Measurements from ENCODE around the gene LIN52.

LIN52 gene

GRCh38 chr14:74223016-74223415 is 138.3 kb downstream of the LIN52 start:
- DNase-seq (ENCODE audit: low read depth in 2 of 2, low spot score in 1 of 2): no peak

GRCh38 chr14:74231784-74232183 is 147.0 kb downstream of the LIN52 start:
- no peak for DNase-seq (ENCODE audit: low read depth in 2 of 2, low spot score in 1 of 2)

GRCh38 chr14:74235017-74235416 is 150.3 kb downstream of the LIN52 start:
- no peak for DNase-seq (ENCODE audit: low read depth in 2 of 2, low spot score in 1 of 2)

- DNase-seq (ENCODE audit: low read depth in 2 of 2, low spot score in 1 of 2): no peak
Observed at GRCh38 chr14:74237441-74237840, 152.7 kb downstream of the LIN52 start.

- DNase-seq (ENCODE audit: low read depth in 2 of 2, low spot score in 1 of 2): no peak
Observed at GRCh38 chr14:74238974-74239847, 154.5 kb downstream of the LIN52 start, which contains the start of gene VSX2. VSX2 (plus strand) TSS chr14:74239449; CDS start chr14:74239562, 113 bp downstream.

DNA sequence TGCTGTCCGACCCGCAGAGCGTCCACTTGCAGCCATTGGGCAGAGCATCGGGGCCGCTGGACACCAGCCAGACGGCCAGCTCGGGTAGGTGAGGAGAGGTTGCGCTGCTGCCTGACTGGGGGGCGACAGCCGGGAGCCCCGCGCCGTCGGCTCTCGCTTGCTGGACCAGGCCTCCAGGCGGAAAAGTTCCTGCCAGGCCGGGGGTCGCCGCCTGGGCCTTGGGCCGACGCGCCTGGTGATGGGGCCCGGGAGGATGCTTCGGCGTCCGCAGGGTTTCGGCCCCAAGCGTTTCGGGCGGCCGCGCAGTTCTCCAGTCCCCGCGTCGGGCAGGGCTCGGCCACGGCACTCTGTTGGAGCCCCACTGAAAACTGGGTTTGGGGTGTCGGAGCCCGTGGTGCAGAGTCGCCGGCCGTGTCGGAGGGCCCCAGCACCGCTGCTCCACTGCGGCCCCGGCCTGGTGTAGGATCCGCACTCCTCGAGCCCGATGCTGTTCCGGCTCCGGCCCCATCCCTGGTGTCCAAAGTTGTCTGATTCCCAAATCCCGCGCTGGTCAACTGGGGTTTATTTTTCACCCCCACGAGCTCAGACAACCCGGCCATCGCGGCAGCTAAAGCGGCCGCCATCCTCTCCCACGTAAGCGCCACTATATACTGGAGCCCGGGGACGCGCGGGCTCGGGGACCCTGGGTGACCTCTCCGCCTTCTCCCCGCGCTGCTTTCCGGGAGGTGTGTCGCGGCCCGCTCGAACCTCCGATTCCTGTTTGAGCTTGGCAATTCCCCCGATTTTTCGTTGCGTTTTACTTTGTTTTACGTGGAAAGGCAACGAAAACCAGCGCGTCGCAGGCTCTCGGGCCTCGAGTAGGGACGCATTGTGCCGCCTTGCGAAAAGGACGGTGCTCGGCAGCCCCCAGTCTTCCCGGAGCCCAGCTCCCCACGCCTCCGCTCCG is 155.4 kb downstream of the LIN52 start:
- no peak for DNase-seq (ENCODE audit: low read depth in 2 of 2, low spot score in 1 of 2)

DNA sequence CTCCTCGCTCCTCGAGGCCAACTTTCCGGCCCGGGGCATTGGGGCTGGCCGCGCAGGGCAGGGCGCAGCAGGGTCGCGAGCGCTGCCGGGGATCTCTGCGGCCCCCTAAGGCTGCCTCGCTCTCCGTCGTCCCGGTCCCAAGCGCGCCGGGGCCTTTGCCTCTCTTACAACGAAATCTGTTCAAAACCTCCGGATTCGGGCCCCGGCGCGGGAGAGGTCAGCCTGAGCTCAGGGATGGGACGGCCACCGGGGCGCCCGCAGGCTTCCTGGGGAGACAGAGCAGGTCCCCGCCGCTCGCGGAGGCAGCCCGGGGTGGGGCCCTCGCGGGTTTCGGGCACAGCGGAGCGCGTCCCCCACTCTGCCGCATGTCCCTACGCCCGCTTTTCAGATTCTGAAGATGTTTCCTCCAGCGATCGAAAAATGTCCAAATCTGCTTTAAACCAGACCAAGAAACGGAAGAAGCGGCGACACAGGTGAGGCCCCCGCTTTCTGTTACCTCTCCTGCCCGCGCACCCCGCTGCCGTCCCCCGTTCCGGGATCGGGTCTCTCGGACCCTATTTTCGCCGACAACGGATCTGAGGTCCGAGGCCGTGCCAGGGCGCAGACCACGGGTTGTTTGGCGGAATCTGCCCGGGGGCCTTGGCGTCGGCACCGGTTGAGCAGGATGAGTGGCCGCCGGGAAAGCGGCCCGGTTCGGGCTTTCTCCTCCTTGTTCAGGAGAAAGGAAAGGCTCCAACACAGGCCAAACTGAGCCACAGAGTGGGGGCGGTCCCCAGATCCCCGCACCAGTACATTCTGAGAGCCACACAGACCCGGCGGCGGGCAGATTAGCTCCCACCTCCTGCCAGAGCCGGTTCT is 156.3 kb downstream of the LIN52 start:
- DNase-seq (ENCODE audit: low read depth in 2 of 2, low spot score in 1 of 2): no peak

GRCh38 chr14:74241652-74242017 is 156.9 kb downstream of the LIN52 start:
- DNase-seq (ENCODE audit: low read depth in 2 of 2, low spot score in 1 of 2): no peak

- no peak for DNase-seq (ENCODE audit: low read depth in 2 of 2, low spot score in 1 of 2)
Observed at GRCh38 chr14:74242021-74242779, 157.4 kb downstream of the LIN52 start.

- DNase-seq (ENCODE audit: low read depth in 2 of 2, low spot score in 1 of 2): no peak
Observed at GRCh38 chr14:74242780-74243042, 158.0 kb downstream of the LIN52 start.

GRCh38 chr14:74243051-74243450 is 158.3 kb downstream of the LIN52 start:
- DNase-seq (ENCODE audit: low read depth in 2 of 2, low spot score in 1 of 2): no peak

GRCh38 chr14:74244115-74244514 is 159.4 kb downstream of the LIN52 start:
- no peak for DNase-seq (ENCODE audit: low read depth in 2 of 2, low spot score in 1 of 2)

- DNase-seq (ENCODE audit: low read depth in 2 of 2, low spot score in 1 of 2): no peak
Observed at GRCh38 chr14:74245292-74245691, 160.5 kb downstream of the LIN52 start.

GRCh38 chr14:74246542-74246941 is 161.8 kb downstream of the LIN52 start:
- DNase-seq (ENCODE audit: low read depth in 2 of 2, low spot score in 1 of 2): no peak

DNA sequence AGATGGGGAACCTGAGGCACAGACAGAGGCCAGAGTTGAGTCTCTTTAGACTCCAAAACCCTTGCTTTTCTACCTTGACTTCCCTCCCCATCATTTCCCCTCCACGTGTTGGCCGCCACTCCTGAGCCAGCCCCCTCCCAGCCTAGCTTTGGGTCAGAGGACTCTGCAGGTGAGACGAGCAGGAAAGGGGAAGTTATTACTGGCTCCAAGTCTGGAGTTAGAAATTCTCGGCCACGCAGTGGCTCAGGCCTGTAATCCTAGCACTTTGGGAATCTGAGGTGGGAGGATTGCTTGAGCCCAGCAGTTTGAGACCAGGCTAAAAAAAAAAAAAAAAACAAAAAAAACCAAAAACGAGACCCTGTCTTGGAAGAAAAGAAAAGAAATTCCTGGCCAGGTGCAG is 163.3 kb downstream of the LIN52 start:
- no peak for DNase-seq (ENCODE audit: low read depth in 2 of 2, low spot score in 1 of 2)

DNA sequence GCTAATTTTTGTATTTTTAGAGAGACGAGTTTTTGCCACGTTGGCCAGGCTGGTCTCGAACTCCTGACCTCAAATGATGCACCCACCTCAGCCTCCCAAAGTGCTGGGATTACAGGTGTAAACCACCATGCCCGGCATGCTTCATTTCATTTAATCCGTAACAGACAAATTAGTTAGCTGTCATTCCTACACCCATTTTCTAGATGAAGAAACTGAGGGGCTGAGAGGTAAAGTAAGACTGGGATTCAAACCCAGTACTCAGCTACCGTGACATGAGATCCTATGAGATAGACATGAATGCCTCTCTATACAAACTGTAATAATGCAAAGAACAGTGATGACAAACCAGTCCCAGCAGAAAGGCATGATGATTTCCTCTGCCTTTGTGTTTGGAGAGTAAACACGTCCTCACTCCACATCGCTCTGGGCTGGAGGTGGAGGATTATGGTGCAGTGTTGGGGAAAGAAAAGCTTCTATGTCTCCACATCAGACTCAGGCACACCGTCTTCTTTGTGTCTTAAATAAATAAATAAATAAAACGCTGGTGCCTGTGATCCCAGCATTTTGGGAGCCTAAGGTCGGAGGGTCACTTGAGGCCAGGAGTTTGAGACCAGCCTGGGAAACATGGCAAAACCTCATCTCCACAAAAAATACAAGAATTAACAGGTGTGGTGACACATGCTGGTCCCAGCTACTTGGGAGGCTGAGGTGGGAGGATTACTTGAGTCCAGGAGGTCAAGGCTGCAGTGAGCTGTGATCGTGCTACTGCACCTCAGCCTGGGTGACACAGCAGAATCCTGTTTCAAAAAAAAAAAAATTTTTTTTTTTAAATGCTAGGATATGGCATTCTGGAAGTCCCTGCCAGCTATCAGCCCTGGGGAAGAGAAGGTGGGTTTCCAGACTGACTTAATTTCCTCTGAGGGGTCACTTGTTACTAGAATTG is 164.9 kb downstream of the LIN52 start:
- DNase-seq (ENCODE audit: low read depth in 2 of 2, low spot score in 1 of 2): no peak
